HEK293 (cell line): Measurements from ENCODE around the gene SMIM44.

Experiments
- KLF16 ChIP-seq: fragments of 450-650 bp; formaldehyde crosslinking; IDR thresholded peaks from 2 replicates; pipeline ENCODE4 v1.5.1; 2017; ENCODE audit warnings: missing biosample characterization, missing genetic modification characterization
- ZNF10 ChIP-seq: fragments of 450-650 bp; formaldehyde crosslinking; IDR thresholded peaks from 2 replicates; pipeline ENCODE4 v1.5.1; 2017; ENCODE audit warnings: missing biosample characterization, missing genetic modification characterization
- ZNF133 ChIP-seq: fragments of 450-650 bp; formaldehyde crosslinking; IDR thresholded peaks from 2 replicates; pipeline ENCODE4 v1.5.1; 2016; ENCODE audit warnings: missing biosample characterization, missing genetic modification characterization
- ZNF157 ChIP-seq: fragments of 450-650 bp; formaldehyde crosslinking; IDR thresholded peaks from 2 replicates; pipeline ENCODE4 v1.5.1; 2016; ENCODE audit warnings: missing biosample characterization, missing genetic modification characterization
- ZNF350 ChIP-seq: fragments of 450-650 bp; formaldehyde crosslinking; IDR thresholded peaks from 2 replicates; pipeline ENCODE4 v1.5.0; 2017; ENCODE audit warnings: missing biosample characterization, mild to moderate bottlenecking, missing genetic modification characterization
- ZNF521 ChIP-seq: fragments of 450-650 bp; formaldehyde crosslinking; IDR thresholded peaks from 2 replicates; pipeline ENCODE4 v1.5.1; 2017; ENCODE audit warnings: missing biosample characterization, mild to moderate bottlenecking, missing genetic modification characterization
- ZNF558 ChIP-seq: fragments of 450-650 bp; formaldehyde crosslinking; IDR thresholded peaks from 2 replicates; pipeline ENCODE4 v1.5.1; 2016; ENCODE audit warnings: missing biosample characterization, missing genetic modification characterization
- TF ChIP-seq, protein P1 (sequence below): fragments of 450-650 bp; formaldehyde crosslinking; IDR thresholded peaks from 2 replicates; pipeline ENCODE4 v1.5.1; 2016; ENCODE audit warnings: missing biosample characterization, missing genetic modification characterization
- TF ChIP-seq, protein P2 (sequence below): fragments of 450-650 bp; formaldehyde crosslinking; IDR thresholded peaks from 2 replicates; pipeline ENCODE4 v1.5.1; 2017; ENCODE audit warnings: missing biosample characterization, mild to moderate bottlenecking, missing genetic modification characterization, moderate library complexity

DNA sequence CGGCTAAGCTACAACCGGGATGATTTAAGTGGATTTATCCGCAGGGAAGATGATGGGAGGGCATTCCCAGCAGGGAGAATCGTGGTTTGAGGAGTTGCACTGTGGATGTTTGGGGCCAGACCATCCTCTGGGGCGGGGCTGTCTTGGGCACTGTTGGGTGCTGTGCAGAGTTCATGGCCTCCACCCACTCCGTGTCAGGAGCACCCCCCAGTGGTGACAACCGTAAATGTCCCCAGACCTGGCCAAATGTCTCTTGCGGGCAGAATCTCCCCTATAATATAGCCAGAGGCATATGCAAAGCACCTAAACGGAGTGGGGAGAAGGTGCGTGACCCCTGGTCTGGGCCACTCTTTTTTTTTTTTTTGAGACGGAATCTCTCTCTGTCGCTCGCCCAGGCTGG lies 43.2 kb downstream of the SMIM44 start:
- TF ChIP-seq ZNF157 (tag by site-specific recombination) (no peak), ZNF350 (tag by site-specific recombination) (no peak), ZNF558 (tag by site-specific recombination) (no peak), KLF16 (no peak), ZNF133 (no peak), ZNF10 (no peak), ZNF521 (tag by site-specific recombination) (no peak)
- TF ChIP-seq, protein P1, sequence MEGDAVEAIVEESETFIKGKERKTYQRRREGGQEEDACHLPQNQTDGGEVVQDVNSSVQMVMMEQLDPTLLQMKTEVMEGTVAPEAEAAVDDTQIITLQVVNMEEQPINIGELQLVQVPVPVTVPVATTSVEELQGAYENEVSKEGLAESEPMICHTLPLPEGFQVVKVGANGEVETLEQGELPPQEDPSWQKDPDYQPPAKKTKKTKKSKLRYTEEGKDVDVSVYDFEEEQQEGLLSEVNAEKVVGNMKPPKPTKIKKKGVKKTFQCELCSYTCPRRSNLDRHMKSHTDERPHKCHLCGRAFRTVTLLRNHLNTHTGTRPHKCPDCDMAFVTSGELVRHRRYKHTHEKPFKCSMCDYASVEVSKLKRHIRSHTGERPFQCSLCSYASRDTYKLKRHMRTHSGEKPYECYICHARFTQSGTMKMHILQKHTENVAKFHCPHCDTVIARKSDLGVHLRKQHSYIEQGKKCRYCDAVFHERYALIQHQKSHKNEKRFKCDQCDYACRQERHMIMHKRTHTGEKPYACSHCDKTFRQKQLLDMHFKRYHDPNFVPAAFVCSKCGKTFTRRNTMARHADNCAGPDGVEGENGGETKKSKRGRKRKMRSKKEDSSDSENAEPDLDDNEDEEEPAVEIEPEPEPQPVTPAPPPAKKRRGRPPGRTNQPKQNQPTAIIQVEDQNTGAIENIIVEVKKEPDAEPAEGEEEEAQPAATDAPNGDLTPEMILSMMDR (tag by site-specific recombination), result no peak
- TF ChIP-seq, protein P2, sequence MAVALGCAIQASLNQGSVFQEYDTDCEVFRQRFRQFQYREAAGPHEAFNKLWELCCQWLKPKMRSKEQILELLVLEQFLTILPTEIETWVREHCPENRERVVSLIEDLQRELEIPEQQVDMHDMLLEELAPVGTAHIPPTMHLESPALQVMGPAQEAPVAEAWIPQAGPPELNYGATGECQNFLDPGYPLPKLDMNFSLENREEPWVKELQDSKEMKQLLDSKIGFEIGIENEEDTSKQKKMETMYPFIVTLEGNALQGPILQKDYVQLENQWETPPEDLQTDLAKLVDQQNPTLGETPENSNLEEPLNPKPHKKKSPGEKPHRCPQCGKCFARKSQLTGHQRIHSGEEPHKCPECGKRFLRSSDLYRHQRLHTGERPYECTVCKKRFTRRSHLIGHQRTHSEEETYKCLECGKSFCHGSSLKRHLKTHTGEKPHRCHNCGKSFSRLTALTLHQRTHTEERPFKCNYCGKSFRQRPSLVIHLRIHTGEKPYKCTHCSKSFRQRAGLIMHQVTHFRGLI (tag by site-specific recombination), result no peak
